ENCODE data around the gene TTC39B.

DNA sequence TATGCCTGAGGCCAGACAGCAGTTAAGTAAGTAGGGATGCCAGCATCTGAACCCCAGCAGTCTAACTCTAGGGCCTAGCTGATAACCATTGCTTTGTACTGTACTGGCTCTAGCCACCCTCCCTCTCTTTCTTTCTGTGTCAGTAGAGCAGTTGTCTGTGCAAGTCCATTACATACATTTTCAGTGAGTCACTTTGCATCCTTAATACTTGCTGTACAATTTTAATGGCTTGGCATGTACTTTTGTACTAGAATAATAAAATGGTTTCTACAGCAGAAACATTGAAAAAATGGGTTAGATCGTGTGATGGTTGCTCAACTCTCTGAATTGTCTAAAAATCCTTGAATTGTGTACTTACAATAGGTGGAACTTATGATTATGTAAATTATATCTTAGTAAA lies 1.5 kb upstream of the TTC39B start:
- TF ChIP-seq, protein P1, sequence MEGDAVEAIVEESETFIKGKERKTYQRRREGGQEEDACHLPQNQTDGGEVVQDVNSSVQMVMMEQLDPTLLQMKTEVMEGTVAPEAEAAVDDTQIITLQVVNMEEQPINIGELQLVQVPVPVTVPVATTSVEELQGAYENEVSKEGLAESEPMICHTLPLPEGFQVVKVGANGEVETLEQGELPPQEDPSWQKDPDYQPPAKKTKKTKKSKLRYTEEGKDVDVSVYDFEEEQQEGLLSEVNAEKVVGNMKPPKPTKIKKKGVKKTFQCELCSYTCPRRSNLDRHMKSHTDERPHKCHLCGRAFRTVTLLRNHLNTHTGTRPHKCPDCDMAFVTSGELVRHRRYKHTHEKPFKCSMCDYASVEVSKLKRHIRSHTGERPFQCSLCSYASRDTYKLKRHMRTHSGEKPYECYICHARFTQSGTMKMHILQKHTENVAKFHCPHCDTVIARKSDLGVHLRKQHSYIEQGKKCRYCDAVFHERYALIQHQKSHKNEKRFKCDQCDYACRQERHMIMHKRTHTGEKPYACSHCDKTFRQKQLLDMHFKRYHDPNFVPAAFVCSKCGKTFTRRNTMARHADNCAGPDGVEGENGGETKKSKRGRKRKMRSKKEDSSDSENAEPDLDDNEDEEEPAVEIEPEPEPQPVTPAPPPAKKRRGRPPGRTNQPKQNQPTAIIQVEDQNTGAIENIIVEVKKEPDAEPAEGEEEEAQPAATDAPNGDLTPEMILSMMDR (IDR thresholded peaks at IDR 0.05) = no peak
- no peak for TF ChIP-seq POLR2A (IDR thresholded peaks at IDR 0.05)
